SIG-M5 treated with dmso at 0.1 percent for 504 hours (cell line): ENCODE results near the gene CSTA.

ENCODE experiments used
- DNase-seq: peaks from one replicate; lab custom pipeline; 2025; ENCODE audit not compliant: unreplicated experiment; lab: John Stamatoyannopoulos, UW

CSTA gene

DNA sequence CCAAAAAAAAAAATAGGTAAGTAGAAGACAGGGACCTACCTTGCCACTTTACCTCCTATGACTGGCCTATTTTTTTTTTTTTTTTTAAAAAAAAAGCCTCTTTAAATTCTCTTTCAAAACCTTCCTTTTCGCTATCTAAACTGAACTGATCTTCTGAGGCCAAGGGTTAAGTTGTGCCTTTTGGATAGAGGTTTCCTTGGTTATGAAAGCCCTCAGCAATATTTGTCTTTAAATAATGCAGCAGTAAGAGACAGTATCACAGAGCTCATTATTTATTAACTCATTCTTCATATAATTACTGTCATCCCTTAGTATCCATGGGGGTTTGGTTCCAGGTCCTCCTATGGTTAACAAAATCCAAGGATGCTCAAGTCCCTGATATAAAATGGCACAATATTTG lies 49.0 kb downstream of the CSTA start:
- DNase-seq: no peak

DNA sequence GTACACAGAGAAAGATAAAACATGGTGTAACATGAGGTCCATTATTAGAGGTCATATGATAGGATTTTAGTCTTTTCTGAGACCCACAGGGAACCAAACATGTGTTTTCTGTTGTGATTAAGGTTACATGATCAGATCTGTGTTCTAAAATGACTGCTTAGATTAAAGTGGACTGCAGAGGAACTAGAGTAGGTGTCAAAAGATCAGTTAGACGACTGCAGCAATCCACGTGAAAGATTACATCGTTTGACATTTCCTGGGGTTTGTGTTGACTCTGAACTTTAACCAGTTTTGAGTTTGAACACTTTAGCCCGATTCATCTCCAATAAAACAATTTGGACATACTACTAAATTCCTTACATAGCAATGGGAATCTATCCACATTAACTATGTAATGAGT lies 52.9 kb downstream of the CSTA start:
- no peak for DNase-seq

DNA sequence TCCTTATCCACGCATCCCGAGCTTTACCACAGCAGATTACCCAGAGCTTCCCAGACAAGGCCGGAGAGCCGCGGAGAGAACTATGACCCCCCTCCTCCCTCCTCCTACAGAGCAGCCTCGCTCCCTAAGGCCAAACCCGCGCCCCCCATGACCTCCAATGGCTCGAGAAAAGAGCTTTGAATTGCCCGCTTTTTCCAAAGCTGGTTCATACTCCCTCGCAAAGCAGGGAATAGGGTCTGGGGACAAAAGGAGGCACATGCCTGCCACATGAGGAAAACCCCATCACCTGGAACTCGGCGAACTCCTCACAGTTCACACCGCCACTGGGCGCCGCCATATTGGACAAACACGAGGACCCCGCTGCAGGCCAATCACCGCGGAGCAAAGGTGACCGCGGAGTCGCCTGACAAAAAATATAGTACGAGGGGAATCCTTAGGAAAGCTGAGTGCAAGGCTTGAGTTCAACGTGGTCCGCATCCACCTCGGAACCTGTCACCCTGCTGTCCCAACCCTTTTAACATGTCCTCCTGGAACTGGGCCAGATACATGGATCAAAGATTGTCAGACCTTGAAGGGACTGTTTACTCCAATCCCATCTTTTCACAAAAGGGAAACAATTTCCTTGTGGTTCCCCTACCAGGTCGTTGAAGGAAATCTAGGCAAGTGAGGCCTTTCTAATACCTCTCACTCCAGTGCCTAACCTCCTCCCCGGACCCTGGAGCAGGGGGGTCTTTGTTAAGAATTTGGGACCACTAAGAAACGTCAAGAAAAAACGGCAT lies 58.0 kb downstream of the CSTA start, which contains the start of gene MIX23:
Gene MIX23, minus strand, starts transcription at position 344 of the 779 bp plus-strand sequence. Its CDS starts 7 bp downstream, at position 337.
- DNase-seq: peak; percentile 93

DNA sequence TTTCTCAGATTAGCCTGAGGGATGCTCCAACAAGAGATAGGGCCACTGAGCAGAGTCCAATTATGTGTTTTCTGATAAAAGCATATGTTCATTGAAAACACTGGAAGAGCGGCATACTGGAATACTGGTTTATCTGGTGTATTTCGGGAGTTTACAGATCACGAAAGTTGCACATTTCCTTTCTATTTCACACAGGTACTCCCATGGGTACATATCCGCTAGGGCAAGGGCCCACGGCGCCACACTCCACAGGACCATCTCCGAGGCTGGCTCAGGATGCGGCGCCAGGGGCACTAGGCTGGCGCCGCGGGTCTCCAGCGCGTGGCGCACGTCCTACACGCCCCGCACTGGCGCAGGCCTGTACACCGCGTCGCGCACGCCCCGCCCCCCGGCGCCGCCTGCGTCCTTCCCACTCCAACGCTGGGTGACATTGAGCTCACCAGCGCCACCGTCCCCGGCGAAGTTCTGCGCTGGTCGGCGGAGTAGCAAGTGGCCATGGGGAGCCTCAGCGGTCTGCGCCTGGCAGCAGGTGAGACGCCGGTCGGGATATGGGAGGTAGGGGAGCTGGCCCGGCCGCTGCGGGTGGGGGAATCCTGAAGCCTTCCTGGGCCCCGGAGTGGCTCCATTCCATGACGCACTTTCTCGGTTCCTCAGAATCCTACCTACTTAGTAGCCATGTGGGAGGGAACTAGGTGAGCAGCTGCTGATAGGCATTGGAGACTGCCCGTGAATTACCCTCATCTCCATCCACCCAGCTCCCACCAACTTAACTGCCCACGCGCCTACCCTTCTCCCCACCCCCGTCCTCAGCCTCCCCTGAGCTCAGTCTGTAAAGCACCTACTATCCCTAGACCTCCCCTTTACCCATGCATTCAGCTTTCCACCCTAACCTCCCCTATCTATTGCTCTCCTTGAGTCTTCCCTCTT lies 59.0 kb downstream of the CSTA start, which contains the start of gene FAM162A:
Gene FAM162A, plus strand, starts transcription at position 412 of the 927 bp plus-strand sequence. Its CDS starts 84 bp downstream, at position 496.
- DNase-seq: peak; percentile 92

DNA sequence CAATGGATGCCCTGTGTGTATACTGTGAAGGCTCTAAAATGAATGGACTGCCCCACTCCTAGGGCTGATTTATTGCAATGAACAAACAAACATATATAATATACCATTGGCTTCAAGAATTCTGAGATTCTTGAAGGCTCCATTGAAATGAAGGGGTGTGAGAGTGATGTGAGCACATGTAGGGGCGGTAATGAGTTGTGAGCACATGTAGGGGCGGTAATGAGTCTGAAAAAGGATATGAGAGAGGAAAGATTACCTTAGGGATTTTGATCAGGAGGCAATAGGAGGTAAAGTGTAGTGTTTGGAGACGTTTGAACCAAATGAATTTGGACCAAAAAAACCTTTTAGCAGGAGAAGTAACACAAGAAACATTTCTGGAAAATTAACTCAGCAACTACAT lies 62.7 kb downstream of the CSTA start:
- no peak for DNase-seq

GRCh38 chr3:122389197-122389596 lies 64.1 kb downstream of the CSTA start:
- no peak for DNase-seq

DNA sequence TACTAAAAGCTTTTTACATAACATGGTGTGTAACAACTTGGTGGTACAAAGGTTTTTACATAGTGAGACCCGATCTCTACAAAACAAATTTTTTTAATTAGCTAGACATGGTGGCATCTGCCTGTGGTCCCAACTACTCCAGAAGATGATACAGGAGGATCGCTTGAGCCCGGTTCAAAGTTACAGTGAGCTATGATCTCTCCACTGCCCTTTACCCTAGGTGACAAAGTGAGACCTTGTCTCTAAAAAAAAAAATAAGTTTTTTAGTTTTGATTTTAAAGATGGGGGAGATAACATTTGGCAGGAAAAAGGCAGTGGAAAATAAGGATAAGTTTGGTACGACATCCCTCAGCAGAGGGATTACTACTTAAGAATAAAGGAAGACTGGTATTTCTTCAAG lies 64.8 kb downstream of the CSTA start:
- no peak for DNase-seq

DNA sequence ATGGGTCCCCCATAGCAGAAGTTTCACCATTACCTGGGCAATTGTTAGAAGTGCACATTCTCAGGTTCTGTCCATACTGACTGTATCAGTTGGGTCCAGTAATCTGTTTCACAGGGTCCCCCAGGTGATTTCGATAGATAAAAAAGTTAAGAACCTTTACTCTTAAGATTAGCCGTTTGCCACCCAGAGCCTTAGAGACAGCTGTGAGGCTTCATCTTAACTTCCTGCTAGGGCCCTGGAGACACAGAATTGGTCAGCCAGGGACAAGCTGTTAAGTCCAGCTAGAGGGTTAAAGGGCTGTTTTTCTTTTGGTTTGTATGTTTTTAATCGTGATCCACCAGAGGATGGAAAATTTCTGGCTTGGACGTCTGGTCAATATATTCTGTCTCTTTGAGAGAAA lies 65.6 kb downstream of the CSTA start:
- no peak for DNase-seq
